Activated CD4-positive, alpha-beta memory T cell treated with anti-CD3 and anti-CD28 coated beads, Interleukin-2, amount 10 ng/mL, durations not matched to agents 7 days and 5 days (primary cell): ENCODE measurements around the gene METTL25. TPM values are rescaled to one million over a fixed set of nuclear protein-coding genes. Genes with fewer than 3 reads are reported as not detected.
"Not testable (repeated sequence)": the region's sequence is repeated elsewhere in the genome, so short reads cannot be mapped to it uniquely, and the experiment has no call there.

ENCODE experiments used
- CTCF ChIA-PET: fragments of 350-600 bp; sonication (Branson Sonifier 250); formaldehyde crosslinking; loops from one replicate; lab custom pipeline; 2021; ENCODE audit warnings: antibody characterized with exemption, inconsistent platforms; lab: Charles Lee
- POLR2A ChIA-PET: fragments of 350-600 bp; sonication (Branson Sonifier 250); formaldehyde crosslinking; loops from one replicate; lab custom pipeline; 2021; ENCODE audit warnings: antibody characterized with exemption; lab: Charles Lee
- DNase-seq: peaks from one replicate; pipeline ENCODE4 v3.0.0-alpha.2; 2020
- H3K27ac Mint-ChIP-seq: one replicate; pipeline ENCODE4 v1.8.0; 2021; ENCODE audit warnings: mild to moderate bottlenecking, mixed read lengths
- H3K27me3 Mint-ChIP-seq: one replicate; pipeline ENCODE4 v1.8.0; 2021; ENCODE audit warnings: mixed read lengths
- H3K36me3 Mint-ChIP-seq: one replicate; pipeline ENCODE4 v1.8.0; 2021; ENCODE audit warnings: low read depth, mixed read lengths
- H3K4me1 Mint-ChIP-seq: one replicate; pipeline ENCODE4 v1.8.0; 2021; ENCODE audit warnings: mixed read lengths
- H3K4me3 Mint-ChIP-seq: one replicate; pipeline ENCODE4 v1.8.0; 2021; ENCODE audit warnings: mild to moderate bottlenecking, mixed read lengths
- H3K9me3 Mint-ChIP-seq: one replicate; pipeline ENCODE4 v1.8.0; 2021; ENCODE audit warnings: mixed read lengths
- total RNA-seq, 2 experiments: library from RNA; stranded (reverse); gene quantifications; one replicate each; pipeline ENCODE4 v1.2.3, GENCODE V29; 2021

The METTL25 gene
- total RNA-seq, 2 experiments from 2014 or later: 7.0 to 8.9 TPM

GRCh38 chr12:82360834-82361233 is 2.5 kb downstream of the METTL25 start:
- peaks cover 39% of the 10 kb centered on the region for H3K4me1 Mint-ChIP-seq
- CTCF ChIA-PET: interaction anchor here (0.7 to 1.5 kb wide), 2 partner anchors 17 to 40 kb away, joined by 3 to 4 read pairs; no protein-coding TSS in a partner anchor
- DNase-seq, POLR2A ChIA-PET, H3K27ac Mint-ChIP-seq, H3K4me3 Mint-ChIP-seq, H3K27me3 Mint-ChIP-seq, H3K9me3 Mint-ChIP-seq: not testable (repeated sequence)
- H3K36me3 Mint-ChIP-seq: peaks cover 25% of the 10 kb centered on the region

DNA sequence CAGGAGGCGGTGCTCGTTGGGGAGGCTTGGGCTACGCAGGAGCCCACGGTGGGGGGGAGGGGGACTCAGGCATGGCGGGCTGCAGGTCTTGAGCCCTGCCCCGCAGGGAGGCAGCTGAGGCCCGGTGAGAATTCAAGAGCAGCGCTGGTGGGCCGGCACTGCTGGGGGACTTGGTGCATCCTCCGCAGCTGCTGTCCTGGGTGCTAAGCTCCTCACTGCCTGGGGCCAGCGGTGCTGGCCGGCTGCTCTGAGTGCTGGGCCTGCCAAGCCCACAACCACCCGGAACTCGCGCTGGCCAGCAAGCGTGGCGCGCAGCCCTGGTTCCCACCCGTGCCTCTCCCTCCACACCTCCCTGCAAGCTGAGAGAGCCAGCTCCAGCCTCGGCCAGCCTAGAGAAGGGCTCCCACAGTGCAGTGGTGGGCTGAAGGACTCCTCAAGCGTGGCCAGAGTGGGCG is 3.2 kb downstream of the METTL25 start:
- CTCF ChIA-PET: interaction anchor here (1.5 kb wide), 1 partner anchor 39 kb away, joined by 4 read pairs; no protein-coding TSS in a partner anchor

DNA sequence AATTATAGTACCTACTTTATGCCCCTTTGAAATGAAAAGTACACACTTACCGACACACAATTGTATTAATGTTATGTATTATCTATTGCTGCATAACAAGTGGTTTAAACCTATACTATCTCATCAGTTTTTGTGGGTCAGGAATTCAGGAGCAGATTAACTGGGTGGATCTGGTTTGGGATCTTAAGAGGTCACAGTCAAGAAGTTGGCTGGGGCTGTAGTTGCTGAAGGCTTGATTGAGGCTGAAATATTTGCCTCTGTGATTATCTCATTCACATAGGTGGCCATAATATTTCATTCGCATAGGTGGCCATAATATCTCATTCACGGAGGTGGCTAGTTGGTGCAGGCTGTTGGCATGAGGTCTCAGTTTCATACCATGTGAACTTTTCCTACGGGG is 5.7 kb downstream of the METTL25 start:
- peaks cover 9% of the 10 kb centered on the region for H3K36me3 Mint-ChIP-seq
- ChIA-PET CTCF (no interaction called here), POLR2A (no interaction called here)
- DNase-seq: no peak
- H3K4me1 Mint-ChIP-seq: peaks cover 18% of the 10 kb centered on the region
- H3K27ac Mint-ChIP-seq: no peak overlapping the region
- no peak overlapping the region for H3K4me3 Mint-ChIP-seq
- no peaks in the 10 kb centered on the region for H3K27me3 Mint-ChIP-seq
- peaks cover 5% of the 10 kb centered on the region for H3K9me3 Mint-ChIP-seq

More for the DNA sequence above, 3.2 kb downstream of the METTL25 start:
- peaks cover 5% of the 10 kb centered on the region for H3K9me3 Mint-ChIP-seq
- no peak overlapping the region for H3K27ac Mint-ChIP-seq
- H3K4me3 Mint-ChIP-seq: no peak overlapping the region
- H3K27me3 Mint-ChIP-seq: no peaks in the 10 kb centered on the region
- H3K36me3 Mint-ChIP-seq: peaks cover 19% of the 10 kb centered on the region
- peaks cover 32% of the 10 kb centered on the region for H3K4me1 Mint-ChIP-seq
- DNase-seq: no peak
- POLR2A ChIA-PET: no interaction called here

DNA sequence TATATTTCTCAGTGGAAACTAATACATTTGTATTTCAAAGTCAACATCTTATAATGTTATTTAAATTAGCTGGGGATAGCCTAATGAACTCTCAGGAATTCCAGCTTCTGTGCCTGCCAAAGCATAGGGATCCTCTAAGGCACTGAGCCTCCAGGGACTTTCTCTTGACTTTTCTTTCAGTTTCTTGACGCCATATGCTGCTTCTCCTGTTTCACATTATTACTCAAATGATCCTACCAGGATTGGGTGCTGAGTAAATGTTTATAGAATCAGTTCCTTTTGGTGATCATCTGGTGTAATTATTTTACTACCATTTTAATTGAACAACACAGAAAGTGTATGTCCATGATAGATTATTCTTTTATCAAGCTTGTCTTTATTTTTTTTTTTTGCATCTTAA is 7.9 kb downstream of the METTL25 start:
- H3K27ac Mint-ChIP-seq: no peak overlapping the region
- H3K36me3 Mint-ChIP-seq: peaks cover 9% of the 10 kb centered on the region
- H3K27me3 Mint-ChIP-seq: no peaks in the 10 kb centered on the region
- H3K9me3 Mint-ChIP-seq: no peaks in the 10 kb centered on the region
- POLR2A ChIA-PET: interaction anchor here (2.0 kb wide), 1 partner anchor 8 kb away, joined by 6 read pairs; the partner anchor contains the start of genes CCDC59 and METTL25
- CTCF ChIA-PET: interaction anchor here (4.6 kb wide), 1 partner anchor 8 kb away, joined by 27 read pairs; the partner anchor contains the start of genes CCDC59 and METTL25
- no peak for DNase-seq
- no peak overlapping the region for H3K4me3 Mint-ChIP-seq
- H3K4me1 Mint-ChIP-seq: peaks cover 1% of the 10 kb centered on the region

GRCh38 chr12:82375201-82375600 is 16.9 kb downstream of the METTL25 start:
- Mint-ChIP-seq H3K27ac (no peak overlapping the region), H3K4me3 (no peak overlapping the region), H3K9me3 (peaks cover 16% of the 10 kb centered on the region), H3K36me3 (peaks cover 18% of the 10 kb centered on the region), H3K27me3 (no peaks in the 10 kb centered on the region), H3K4me1 (no peaks in the 10 kb centered on the region)
- no peak for DNase-seq
- CTCF ChIA-PET: no interaction called here
- POLR2A ChIA-PET: interaction anchor here (2.4 kb wide), 1 partner anchor 17 kb away, joined by 7 read pairs; the partner anchor contains the start of genes CCDC59 and METTL25

- no peaks in the 10 kb centered on the region for H3K27me3 Mint-ChIP-seq
- H3K36me3 Mint-ChIP-seq: peaks cover 4% of the 10 kb centered on the region
- CTCF ChIA-PET: no interaction called here
- no peaks in the 10 kb centered on the region for H3K4me1 Mint-ChIP-seq
- H3K4me3 Mint-ChIP-seq: no peak overlapping the region
- H3K9me3 Mint-ChIP-seq: peaks cover 8% of the 10 kb centered on the region
- H3K27ac Mint-ChIP-seq: no peak overlapping the region
- POLR2A ChIA-PET: no interaction called here
- DNase-seq: no peak
These were observed 20.7 kb downstream of the METTL25 start for GRCh38 chr12:82378997-82379396.

- CTCF ChIA-PET: interaction anchor here (0.5 kb wide), 1 partner anchor 994 kb away, joined by 3 read pairs; no protein-coding TSS in a partner anchor
- H3K4me1 Mint-ChIP-seq: no peaks in the 10 kb centered on the region
- no peaks in the 10 kb centered on the region for H3K9me3 Mint-ChIP-seq
- H3K36me3 Mint-ChIP-seq: no peaks in the 10 kb centered on the region
- no peak for DNase-seq
- H3K27ac Mint-ChIP-seq: no peak overlapping the region
- no peak overlapping the region for H3K4me3 Mint-ChIP-seq
- H3K27me3 Mint-ChIP-seq: no peaks in the 10 kb centered on the region
- POLR2A ChIA-PET: interaction anchor here (1.2 kb wide), 1 partner anchor 26 kb away, joined by 4 read pairs; the partner anchor contains the start of genes CCDC59 and METTL25
These were observed 25.7 kb downstream of the METTL25 start for GRCh38 chr12:82383930-82384552.

- H3K27me3 Mint-ChIP-seq: no peaks in the 10 kb centered on the region
- ChIA-PET POLR2A (no interaction called here), CTCF (interaction anchor here (1.3 kb wide), 1 partner anchor 41 kb away, joined by 3 read pairs; the partner anchor contains the start of genes CCDC59 and METTL25)
- no peaks in the 10 kb centered on the region for H3K36me3 Mint-ChIP-seq
- DNase-seq: no peak
- H3K4me3 Mint-ChIP-seq: no peak overlapping the region
- no peaks in the 10 kb centered on the region for H3K9me3 Mint-ChIP-seq
- H3K27ac Mint-ChIP-seq: no peak overlapping the region
- no peaks in the 10 kb centered on the region for H3K4me1 Mint-ChIP-seq
These were observed 40.5 kb downstream of the METTL25 start for GRCh38 chr12:82398879-82399278.

- no peak for DNase-seq
- no peaks in the 10 kb centered on the region for H3K27me3 Mint-ChIP-seq
- POLR2A ChIA-PET: no interaction called here
These were observed 42.5 kb downstream of the METTL25 start for GRCh38 chr12:82400819-82401218.

GRCh38 chr12:82406651-82407050 is 48.3 kb downstream of the METTL25 start:
- no peaks in the 10 kb centered on the region for H3K36me3 Mint-ChIP-seq
- no peaks in the 10 kb centered on the region for H3K9me3 Mint-ChIP-seq
- H3K4me3 Mint-ChIP-seq: no peak overlapping the region
- no peak overlapping the region for H3K27ac Mint-ChIP-seq
- no peak for DNase-seq
- POLR2A ChIA-PET: no interaction called here
- CTCF ChIA-PET: no interaction called here
- H3K27me3 Mint-ChIP-seq: no peaks in the 10 kb centered on the region
- no peaks in the 10 kb centered on the region for H3K4me1 Mint-ChIP-seq

More at GRCh38 chr12:82400819-82401218, 42.5 kb downstream of the METTL25 start:
- Mint-ChIP-seq H3K4me1 (no peaks in the 10 kb centered on the region), H3K4me3 (no peak overlapping the region), H3K9me3 (no peaks in the 10 kb centered on the region), H3K36me3 (no peaks in the 10 kb centered on the region), H3K27ac (no peak overlapping the region)
- CTCF ChIA-PET: interaction anchor here (1.4 to 2.1 kb wide), 2 partner anchors 40 to 43 kb away, joined by 4 to 7 read pairs; partner anchors contain the start of genes CCDC59 and METTL25

DNA sequence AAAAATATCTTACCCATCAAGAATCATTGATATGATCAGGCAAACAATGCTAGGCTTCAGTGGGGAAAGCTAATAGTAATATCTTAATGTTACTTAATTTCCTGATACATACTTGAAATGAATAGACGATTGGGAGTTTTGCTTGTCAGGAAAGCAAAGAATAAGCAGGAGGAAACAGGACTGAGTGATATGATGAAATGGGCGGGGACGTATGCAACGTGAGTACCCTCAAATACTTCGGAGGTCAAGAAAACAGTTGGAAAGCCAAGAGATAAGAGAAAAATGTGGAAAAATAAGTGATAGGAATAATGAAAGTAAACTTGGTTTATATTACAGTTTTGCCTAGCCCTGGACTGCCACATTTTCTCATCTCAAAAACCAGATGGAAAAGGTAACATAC is 49.2 kb downstream of the METTL25 start:
- Mint-ChIP-seq H3K27me3 (no peaks in the 10 kb centered on the region), H3K36me3 (no peaks in the 10 kb centered on the region), H3K9me3 (no peaks in the 10 kb centered on the region), H3K4me3 (no peak overlapping the region), H3K4me1 (no peaks in the 10 kb centered on the region), H3K27ac (no peak overlapping the region)
- CTCF ChIA-PET: no interaction called here
- no peak for DNase-seq
- POLR2A ChIA-PET: no interaction called here

- POLR2A ChIA-PET: no interaction called here
- H3K36me3 Mint-ChIP-seq: no peaks in the 10 kb centered on the region
- no peaks in the 10 kb centered on the region for H3K4me1 Mint-ChIP-seq
- no peak for DNase-seq
- no peaks in the 10 kb centered on the region for H3K27me3 Mint-ChIP-seq
- H3K9me3 Mint-ChIP-seq: no peaks in the 10 kb centered on the region
- CTCF ChIA-PET: no interaction called here
- no peak overlapping the region for H3K27ac Mint-ChIP-seq
- no peak overlapping the region for H3K4me3 Mint-ChIP-seq
These were observed 50.5 kb downstream of the METTL25 start for GRCh38 chr12:82408844-82409243.

DNA sequence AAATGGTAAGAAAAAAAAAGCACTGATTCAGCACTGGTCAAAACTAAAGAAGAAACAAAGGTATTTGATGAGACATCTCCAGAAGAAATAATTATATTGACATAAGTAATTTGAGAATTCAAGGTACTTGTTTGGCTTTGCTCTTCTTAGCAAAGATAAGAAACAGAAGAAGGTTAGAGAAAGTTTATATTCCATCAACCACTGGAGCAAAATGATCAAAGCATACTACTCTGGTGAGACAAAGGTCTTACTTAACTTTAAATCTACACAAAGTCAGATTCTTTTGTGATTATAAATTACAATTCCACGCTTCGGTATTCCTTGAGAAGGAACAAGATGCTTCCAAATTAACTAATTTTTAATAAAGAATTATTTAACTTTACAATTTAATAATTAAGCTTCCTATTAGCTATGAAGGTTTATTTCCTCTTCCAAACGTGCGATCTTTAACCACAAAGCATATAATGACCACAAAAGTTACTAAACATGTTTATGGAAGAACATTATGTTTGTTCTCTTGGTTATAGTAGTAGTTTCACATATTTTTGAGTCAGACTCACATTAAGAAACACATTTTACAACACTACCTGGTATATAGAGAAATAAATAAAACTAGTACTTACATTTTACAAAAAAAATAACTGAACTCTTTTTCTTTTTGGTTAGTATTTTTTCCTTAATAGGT is 53.4 kb downstream of the METTL25 start:
- no peak for DNase-seq
- Mint-ChIP-seq H3K36me3 (no peaks in the 10 kb centered on the region), H3K27ac (no peak overlapping the region), H3K4me3 (no peak overlapping the region), H3K9me3 (no peaks in the 10 kb centered on the region), H3K27me3 (no peaks in the 10 kb centered on the region), H3K4me1 (no peaks in the 10 kb centered on the region)
- ChIA-PET POLR2A (no interaction called here), CTCF (no interaction called here)
